ENCODE results near the gene LRRC46. TPM values are rescaled to one million over a fixed set of nuclear protein-coding genes. Genes with fewer than 3 reads are reported as not detected.

Gene LRRC46
- polyA plus RNA-seq, 1 experiment = 0.67 TPM

- TF ChIP-seq CTCF (IDR thresholded peaks at IDR 0.05; ENCODE audit: low read depth, low read length) = no peak
- no peak for DNase-seq (ENCODE audit: low read depth, low spot score)
- H3K27ac ChIP-seq (ENCODE audit: low read depth, low read length) = no peak overlapping the region
- H3K27me3 ChIP-seq (ENCODE audit: control insufficient read depth, insufficient read depth, low read length) = peaks cover 43% of the 10 kb centered on the region
- no peak overlapping the region for H3K4me3 ChIP-seq (ENCODE audit: low read depth, low read length)
- CTCF ChIA-PET = interaction anchor here (1.0 kb wide), 1 partner anchor 9 kb away, joined by 5 read pairs; no protein-coding TSS in a partner anchor
- POLR2A ChIA-PET = no interaction called here
- H3K9me3 ChIP-seq (ENCODE audit: control insufficient read depth, insufficient read depth, low read length) = no peaks in the 10 kb centered on the region
Observed at GRCh38 chr17:47792457-47792856, 39.0 kb upstream of the LRRC46 start.

GRCh38 chr17:47792979-47793378 is 38.5 kb upstream of the LRRC46 start:
- POLR2A ChIA-PET = no interaction called here

GRCh38 chr17:47797797-47798196 is 33.7 kb upstream of the LRRC46 start:
- DNase-seq (ENCODE audit: low read depth, low spot score) = no peak
- ChIA-PET POLR2A (no interaction called here), CTCF (no interaction called here)
- H3K27ac ChIP-seq (ENCODE audit: low read depth, low read length) = no peak overlapping the region
- TF ChIP-seq CTCF (IDR thresholded peaks at IDR 0.05; ENCODE audit: low read depth, low read length) = no peak
- H3K9me3 ChIP-seq (ENCODE audit: control insufficient read depth, insufficient read depth, low read length) = no peaks in the 10 kb centered on the region; the same call in 1 of the 2 replicates
- peaks cover 28% of the 10 kb centered on the region for H3K27me3 ChIP-seq (ENCODE audit: control insufficient read depth, insufficient read depth, low read length)
- no peak overlapping the region for H3K4me3 ChIP-seq (ENCODE audit: low read depth, low read length)

More at GRCh38 chr17:47792979-47793378, 38.5 kb upstream of the LRRC46 start:
- DNase-seq (ENCODE audit: low read depth, low spot score) = no peak
- peaks cover 43% of the 10 kb centered on the region for H3K27me3 ChIP-seq (ENCODE audit: control insufficient read depth, insufficient read depth, low read length)
- no peak overlapping the region for H3K27ac ChIP-seq (ENCODE audit: low read depth, low read length)
- no peak for TF ChIP-seq CTCF (IDR thresholded peaks at IDR 0.05; ENCODE audit: low read depth, low read length)
- H3K9me3 ChIP-seq (ENCODE audit: control insufficient read depth, insufficient read depth, low read length) = no peaks in the 10 kb centered on the region
- H3K4me3 ChIP-seq (ENCODE audit: low read depth, low read length) = no peak overlapping the region
- CTCF ChIA-PET = interaction anchor here (1.0 kb wide), 1 partner anchor 9 kb away, joined by 5 read pairs; no protein-coding TSS in a partner anchor

- no peaks in the 10 kb centered on the region; the same call in 1 of the 2 replicates for H3K9me3 ChIP-seq (ENCODE audit: control insufficient read depth, insufficient read depth, low read length)
- no peak overlapping the region for H3K4me3 ChIP-seq (ENCODE audit: low read depth, low read length)
- ChIA-PET CTCF (interaction anchor here (1.6 to 1.7 kb wide), 2 partner anchors 103 to 137 kb away, joined by 4 to 9 read pairs; no protein-coding TSS in a partner anchor), POLR2A (no interaction called here)
- TF ChIP-seq CTCF (IDR thresholded peaks at IDR 0.05; ENCODE audit: low read depth, low read length) = no peak
- H3K27me3 ChIP-seq (ENCODE audit: control insufficient read depth, insufficient read depth, low read length) = peaks cover 35% of the 10 kb centered on the region
- no peak for DNase-seq (ENCODE audit: low read depth, low spot score)
- no peak overlapping the region for H3K27ac ChIP-seq (ENCODE audit: low read depth, low read length)
Observed at GRCh38 chr17:47800686-47801085, 30.8 kb upstream of the LRRC46 start.

- no peak for TF ChIP-seq CTCF (IDR thresholded peaks at IDR 0.05; ENCODE audit: low read depth, low read length)
- Histone ChIP-seq H3K27ac (ENCODE audit: low read depth, low read length) (no peak overlapping the region), H3K27me3 (ENCODE audit: control insufficient read depth, insufficient read depth, low read length) (peaks cover 35% of the 10 kb centered on the region), H3K4me3 (ENCODE audit: low read depth, low read length) (no peak overlapping the region), H3K9me3 (ENCODE audit: control insufficient read depth, insufficient read depth, low read length) (no peaks in the 10 kb centered on the region; the same call in 1 of the 2 replicates)
- CTCF ChIA-PET = interaction anchor here (0.9 to 1.7 kb wide), 4 partner anchors 9 to 137 kb away, joined by 4 to 9 read pairs (median 5); no protein-coding TSS in a partner anchor
- POLR2A ChIA-PET = no interaction called here
- no peak for DNase-seq (ENCODE audit: low read depth, low spot score)
Observed at GRCh38 chr17:47801176-47801765, 30.2 kb upstream of the LRRC46 start.

Data from AG04450 (cell line).